ENCODE measurements around the gene TUBB2B.
"Not testable (repeated sequence)": the region's sequence is repeated elsewhere in the genome, so short reads cannot be mapped to it uniquely, and the experiment has no call there.

TUBB2B gene

GRCh38 chr6:3209114-3210023 lies 18.1 kb downstream of the TUBB2B start:
- peak; percentile 72 for DNase-seq (ENCODE audit: low spot score)

GRCh38 chr6:3208775-3209113 lies 18.7 kb downstream of the TUBB2B start:
- no peak for DNase-seq (ENCODE audit: low spot score)

- no peak for DNase-seq (ENCODE audit: low spot score)
Observed at GRCh38 chr6:3208098-3208774, 19.2 kb downstream of the TUBB2B start.

- DNase-seq (ENCODE audit: low spot score): no peak
Observed at GRCh38 chr6:3206339-3207015, 21.0 kb downstream of the TUBB2B start.

GRCh38 chr6:3205913-3206312 lies 21.5 kb downstream of the TUBB2B start:
- no peak for DNase-seq (ENCODE audit: low spot score)

- no peak for DNase-seq (ENCODE audit: low spot score)
Observed at GRCh38 chr6:3204921-3205320, 22.5 kb downstream of the TUBB2B start.

- no peak for DNase-seq (ENCODE audit: low spot score)
Observed at GRCh38 chr6:3202999-3203696, 24.3 kb downstream of the TUBB2B start.

GRCh38 chr6:3201388-3201787 lies 26.1 kb downstream of the TUBB2B start:
- DNase-seq (ENCODE audit: low spot score): no peak

- DNase-seq (ENCODE audit: low spot score): no peak
Observed at GRCh38 chr6:3200682-3201081, 26.8 kb downstream of the TUBB2B start.

- DNase-seq (ENCODE audit: low spot score): no peak
Observed at GRCh38 chr6:3199382-3199781, 28.1 kb downstream of the TUBB2B start.

- DNase-seq (ENCODE audit: low spot score): not testable (repeated sequence)
Observed at GRCh38 chr6:3197734-3198133, 29.7 kb downstream of the TUBB2B start.

- DNase-seq (ENCODE audit: low spot score): no peak
Observed at GRCh38 chr6:3196770-3197169, 30.7 kb downstream of the TUBB2B start.

- DNase-seq (ENCODE audit: low spot score): no peak
Observed at GRCh38 chr6:3195695-3196497, 31.6 kb downstream of the TUBB2B start.

- DNase-seq (ENCODE audit: low spot score): no peak
Observed at GRCh38 chr6:3195420-3195694, 32.1 kb downstream of the TUBB2B start.

GRCh38 chr6:3194535-3195419 lies 32.7 kb downstream of the TUBB2B start:
- no peak for DNase-seq (ENCODE audit: low spot score)

GRCh38 chr6:3193102-3193849 lies 34.2 kb downstream of the TUBB2B start:
- DNase-seq (ENCODE audit: low spot score): no peak

- DNase-seq (ENCODE audit: low spot score): no peak
Observed at GRCh38 chr6:3190779-3191178, 36.7 kb downstream of the TUBB2B start.

- no peak for DNase-seq (ENCODE audit: low spot score)
Observed at GRCh38 chr6:3190056-3190455, 37.4 kb downstream of the TUBB2B start.

- not testable (repeated sequence) for DNase-seq (ENCODE audit: low spot score)
Observed at GRCh38 chr6:3189192-3189591, 38.3 kb downstream of the TUBB2B start.

- DNase-seq (ENCODE audit: low spot score): no peak
Observed at GRCh38 chr6:3188262-3188661, 39.2 kb downstream of the TUBB2B start.

All from activated CD4-positive, alpha-beta T cell treated with anti-CD3 and anti-CD28 coated beads, Interleukin-2, Interleukin-4, amounts not matched to agents 100 ng/mL and 50 ng/mL, durations not matched to agents 16 hours and 8 hours (primary cell).